Skeletal muscle satellite cell (primary cell): ENCODE data around the gene SLU7.

Experiments
- H3K27me3 ChIP-seq: 2 replicates; pipeline ENCODE4 v1.7.0; 2013; ENCODE audit warnings: low read length; ENCODE audit not compliant: control insufficient read depth, insufficient read depth
- H3K36me3 ChIP-seq: 2 replicates; pipeline ENCODE4 v1.7.0; 2013; ENCODE audit warnings: mild to moderate bottlenecking, control low read depth, low read length; ENCODE audit not compliant: insufficient read depth
- H3K4me1 ChIP-seq: 2 replicates; pipeline ENCODE4 v1.7.0; 2013; ENCODE audit warnings: low read length; ENCODE audit not compliant: control insufficient read depth, insufficient read depth
- H3K4me2 ChIP-seq: 2 replicates; pipeline ENCODE4 v1.7.0; 2013; ENCODE audit warnings: mild to moderate bottlenecking, low read length
- H3K4me3 ChIP-seq: 2 replicates; pipeline ENCODE4 v1.7.0; 2013; ENCODE audit warnings: low read length
- H3K9ac ChIP-seq: 2 replicates; pipeline ENCODE4 v1.7.0; 2013; ENCODE audit warnings: mild to moderate bottlenecking, low read depth, low read length, moderate library complexity
- H3K9me3 ChIP-seq: replicated peaks from 2 replicates; pipeline ENCODE4 v1.7.0; 2013; ENCODE audit warnings: mild to moderate bottlenecking, control low read depth, low read length

SLU7 gene

GRCh38 chr5:160359816-160360215 is 59.1 kb downstream of the SLU7 start:
- no peaks in the 10 kb centered on the region for H3K36me3 ChIP-seq
- H3K4me2 ChIP-seq, result no peak overlapping the region
- H3K4me1 ChIP-seq, result peaks cover 19% of the 10 kb centered on the region
- H3K9me3 ChIP-seq, result no peaks in the 10 kb centered on the region
- H3K9ac ChIP-seq, result no peak overlapping the region
- no peaks in the 10 kb centered on the region for H3K27me3 ChIP-seq
- no peak overlapping the region for H3K4me3 ChIP-seq

GRCh38 chr5:160359242-160359641 is 59.6 kb downstream of the SLU7 start:
- no peak overlapping the region for H3K4me2 ChIP-seq
- H3K4me3 ChIP-seq, result no peak overlapping the region
- no peaks in the 10 kb centered on the region for H3K36me3 ChIP-seq
- H3K4me1 ChIP-seq, result peaks cover 19% of the 10 kb centered on the region
- H3K9ac ChIP-seq, result no peak overlapping the region
- no peaks in the 10 kb centered on the region for H3K27me3 ChIP-seq
- no peaks in the 10 kb centered on the region for H3K9me3 ChIP-seq

DNA sequence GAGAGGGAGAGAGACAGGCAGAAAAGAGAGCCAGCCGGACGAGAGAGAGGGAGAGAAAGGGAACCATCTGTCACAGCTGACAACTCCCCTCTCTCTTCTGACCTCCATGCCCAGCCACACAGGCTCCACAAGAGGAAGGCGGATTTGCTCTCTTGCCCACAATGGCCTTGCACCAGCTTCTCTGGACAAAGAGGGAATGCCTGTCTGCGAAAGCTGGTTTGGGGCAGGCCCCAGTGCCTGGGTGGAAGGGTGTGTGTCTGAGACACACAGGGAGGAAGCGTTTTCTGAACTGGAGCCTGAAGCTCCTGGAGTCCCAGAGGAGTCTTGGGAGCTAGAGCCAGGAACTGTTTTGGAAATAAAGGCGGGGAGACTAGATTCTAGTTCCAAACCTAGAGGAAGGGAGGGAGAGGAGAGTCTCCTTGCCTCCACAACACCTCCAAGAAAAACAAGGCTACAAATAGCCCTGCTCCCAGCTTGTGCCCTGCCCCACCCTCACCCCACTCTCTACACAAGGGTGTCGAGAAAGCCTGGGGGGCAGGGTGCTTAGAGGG is 60.9 kb downstream of the SLU7 start:
- no peaks in the 10 kb centered on the region for H3K36me3 ChIP-seq
- H3K4me2 ChIP-seq, result peak overlapping the region; percentile 15
- H3K4me1 ChIP-seq, result peaks cover 12% of the 10 kb centered on the region
- H3K4me3 ChIP-seq, result no peak overlapping the region
- no peak overlapping the region for H3K9ac ChIP-seq
- no peaks in the 10 kb centered on the region for H3K27me3 ChIP-seq
- no peaks in the 10 kb centered on the region for H3K9me3 ChIP-seq

DNA sequence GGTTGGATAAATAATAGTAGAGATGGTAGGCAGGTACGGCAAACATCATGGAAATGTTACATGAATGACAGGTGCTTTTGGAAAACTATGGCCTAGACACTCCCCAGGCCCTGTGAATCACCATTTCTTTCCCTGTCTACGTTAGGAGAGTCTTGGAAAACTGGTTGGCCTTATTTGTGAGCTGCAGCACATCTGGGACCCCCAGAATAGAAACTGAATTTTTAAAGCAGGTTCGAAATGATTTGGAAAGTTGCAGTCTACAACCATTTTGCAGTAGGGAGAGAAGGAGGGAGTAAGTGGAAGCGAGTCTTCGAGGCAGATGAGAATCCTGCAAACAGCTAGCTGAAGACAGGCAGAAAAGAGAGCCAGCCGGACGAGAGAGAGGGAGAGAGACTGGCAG is 61.5 kb downstream of the SLU7 start:
- Histone ChIP-seq H3K4me2 (peak overlapping the region; percentile 15), H3K9ac (no peak overlapping the region), H3K4me3 (no peak overlapping the region), H3K36me3 (no peaks in the 10 kb centered on the region), H3K27me3 (no peaks in the 10 kb centered on the region), H3K4me1 (peaks cover 10% of the 10 kb centered on the region), H3K9me3 (no peaks in the 10 kb centered on the region)

DNA sequence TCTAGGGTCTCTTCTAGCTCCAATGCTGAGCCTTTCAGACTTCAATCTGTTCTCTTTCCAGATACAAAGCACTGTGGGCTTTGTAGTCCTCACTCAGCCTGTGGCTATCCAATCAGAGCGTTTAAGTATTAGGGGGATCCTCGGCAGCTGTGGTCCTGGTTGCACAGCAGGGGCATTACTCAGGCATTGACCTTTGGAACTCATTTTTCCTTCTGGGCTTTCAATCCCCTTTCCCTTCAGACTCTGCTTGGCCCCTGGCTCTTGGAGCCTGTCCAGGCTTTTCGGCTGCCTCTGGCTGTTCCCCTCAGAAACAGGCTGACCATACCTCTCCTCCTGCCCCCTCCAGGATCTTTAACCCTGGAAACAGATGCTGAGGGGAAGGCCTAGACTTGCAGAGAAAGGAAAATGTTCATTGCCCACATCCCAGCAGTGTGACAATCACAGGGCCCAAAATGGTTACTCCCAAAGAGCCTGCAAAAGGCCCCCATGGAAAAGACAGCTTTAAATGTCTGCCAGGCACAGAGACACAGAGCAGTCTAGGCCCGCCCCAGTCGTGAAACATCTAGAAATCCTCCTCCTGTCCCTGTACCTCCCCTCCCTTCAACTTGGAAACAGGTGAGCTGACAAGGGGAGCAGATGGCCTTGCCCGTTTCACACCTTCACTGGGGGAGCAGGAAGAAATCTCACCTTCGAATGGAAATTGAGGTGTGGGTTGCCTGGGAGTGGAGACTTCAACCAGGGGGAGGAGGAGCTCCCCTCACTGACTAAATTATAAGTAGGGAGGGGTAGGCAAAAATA is 62.1 kb downstream of the SLU7 start:
- Histone ChIP-seq H3K4me1 (peaks cover 7% of the 10 kb centered on the region), H3K27me3 (no peaks in the 10 kb centered on the region), H3K9ac (no peak overlapping the region), H3K4me3 (no peak overlapping the region), H3K36me3 (no peaks in the 10 kb centered on the region), H3K4me2 (no peak overlapping the region), H3K9me3 (no peaks in the 10 kb centered on the region)

DNA sequence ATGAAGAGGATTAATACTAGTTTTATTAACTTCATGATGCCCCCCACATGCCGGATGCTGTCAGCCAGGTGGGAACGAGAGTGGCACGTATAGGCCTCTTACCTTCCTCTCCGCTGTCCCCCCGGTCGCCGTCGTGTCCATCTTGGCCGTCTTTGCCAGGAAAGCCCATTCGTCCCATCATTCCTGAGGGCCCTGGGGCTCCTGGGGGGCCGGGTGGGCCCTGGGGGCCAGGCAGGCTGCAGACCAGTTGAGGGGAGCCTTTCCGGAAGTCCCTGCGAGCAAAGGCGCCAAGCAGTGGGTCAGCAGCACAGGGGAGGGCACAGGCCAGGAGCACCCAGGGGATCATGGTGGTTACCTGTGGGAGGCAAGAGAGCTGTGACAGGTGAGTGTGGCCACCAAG is 64.2 kb downstream of the SLU7 start:
- H3K4me1 ChIP-seq, result peaks cover 7% of the 10 kb centered on the region
- H3K36me3 ChIP-seq, result no peaks in the 10 kb centered on the region
- H3K4me2 ChIP-seq, result no peak overlapping the region
- no peak overlapping the region for H3K4me3 ChIP-seq
- H3K9ac ChIP-seq, result no peak overlapping the region
- H3K27me3 ChIP-seq, result no peaks in the 10 kb centered on the region
- no peaks in the 10 kb centered on the region for H3K9me3 ChIP-seq

DNA sequence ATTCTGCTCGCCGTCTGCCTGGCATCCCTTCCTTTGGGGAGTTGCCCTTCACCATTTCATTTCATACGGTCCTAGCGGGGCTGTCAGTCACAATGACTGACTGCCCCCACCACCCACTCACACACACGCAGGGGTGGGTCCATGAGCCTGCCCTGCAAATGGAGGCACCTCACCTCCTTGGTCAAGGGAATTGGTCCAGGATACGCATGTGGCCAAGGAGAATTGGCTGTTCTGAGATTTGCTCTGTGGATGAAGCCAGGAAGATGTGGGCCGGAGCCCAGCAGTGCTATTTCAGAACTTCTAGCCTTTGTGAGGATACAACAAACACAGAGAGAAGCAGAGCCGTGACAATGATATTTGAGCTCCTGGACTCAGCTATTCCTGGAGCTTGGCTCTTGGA is 65.5 kb downstream of the SLU7 start:
- H3K4me1 ChIP-seq, result peaks cover 7% of the 10 kb centered on the region
- no peaks in the 10 kb centered on the region for H3K9me3 ChIP-seq
- H3K9ac ChIP-seq, result no peak overlapping the region
- H3K4me2 ChIP-seq, result no peak overlapping the region
- H3K36me3 ChIP-seq, result no peaks in the 10 kb centered on the region
- H3K4me3 ChIP-seq, result no peak overlapping the region
- no peaks in the 10 kb centered on the region for H3K27me3 ChIP-seq

GRCh38 chr5:160352308-160352707 is 66.6 kb downstream of the SLU7 start:
- H3K4me3 ChIP-seq, result no peak overlapping the region

More at GRCh38 chr5:160352308-160352707, 66.6 kb downstream of the SLU7 start:
- H3K9ac ChIP-seq, result no peak overlapping the region
- H3K36me3 ChIP-seq, result no peaks in the 10 kb centered on the region
- no peaks in the 10 kb centered on the region for H3K9me3 ChIP-seq
- no peak overlapping the region for H3K4me2 ChIP-seq
- no peaks in the 10 kb centered on the region for H3K4me1 ChIP-seq
- no peaks in the 10 kb centered on the region for H3K27me3 ChIP-seq
